ENCODE data around the gene PIKFYVE. TPM values are rescaled to one million over a fixed set of nuclear protein-coding genes. Genes with fewer than 3 reads are reported as not detected.
A peak's percentile ranks its signal among the peaks of the same experiment; 100 is the strongest.
"Not testable (repeated sequence)": the region's sequence is repeated elsewhere in the genome, so short reads cannot be mapped to it uniquely, and the experiment has no call there.

The PIKFYVE gene, protein sequence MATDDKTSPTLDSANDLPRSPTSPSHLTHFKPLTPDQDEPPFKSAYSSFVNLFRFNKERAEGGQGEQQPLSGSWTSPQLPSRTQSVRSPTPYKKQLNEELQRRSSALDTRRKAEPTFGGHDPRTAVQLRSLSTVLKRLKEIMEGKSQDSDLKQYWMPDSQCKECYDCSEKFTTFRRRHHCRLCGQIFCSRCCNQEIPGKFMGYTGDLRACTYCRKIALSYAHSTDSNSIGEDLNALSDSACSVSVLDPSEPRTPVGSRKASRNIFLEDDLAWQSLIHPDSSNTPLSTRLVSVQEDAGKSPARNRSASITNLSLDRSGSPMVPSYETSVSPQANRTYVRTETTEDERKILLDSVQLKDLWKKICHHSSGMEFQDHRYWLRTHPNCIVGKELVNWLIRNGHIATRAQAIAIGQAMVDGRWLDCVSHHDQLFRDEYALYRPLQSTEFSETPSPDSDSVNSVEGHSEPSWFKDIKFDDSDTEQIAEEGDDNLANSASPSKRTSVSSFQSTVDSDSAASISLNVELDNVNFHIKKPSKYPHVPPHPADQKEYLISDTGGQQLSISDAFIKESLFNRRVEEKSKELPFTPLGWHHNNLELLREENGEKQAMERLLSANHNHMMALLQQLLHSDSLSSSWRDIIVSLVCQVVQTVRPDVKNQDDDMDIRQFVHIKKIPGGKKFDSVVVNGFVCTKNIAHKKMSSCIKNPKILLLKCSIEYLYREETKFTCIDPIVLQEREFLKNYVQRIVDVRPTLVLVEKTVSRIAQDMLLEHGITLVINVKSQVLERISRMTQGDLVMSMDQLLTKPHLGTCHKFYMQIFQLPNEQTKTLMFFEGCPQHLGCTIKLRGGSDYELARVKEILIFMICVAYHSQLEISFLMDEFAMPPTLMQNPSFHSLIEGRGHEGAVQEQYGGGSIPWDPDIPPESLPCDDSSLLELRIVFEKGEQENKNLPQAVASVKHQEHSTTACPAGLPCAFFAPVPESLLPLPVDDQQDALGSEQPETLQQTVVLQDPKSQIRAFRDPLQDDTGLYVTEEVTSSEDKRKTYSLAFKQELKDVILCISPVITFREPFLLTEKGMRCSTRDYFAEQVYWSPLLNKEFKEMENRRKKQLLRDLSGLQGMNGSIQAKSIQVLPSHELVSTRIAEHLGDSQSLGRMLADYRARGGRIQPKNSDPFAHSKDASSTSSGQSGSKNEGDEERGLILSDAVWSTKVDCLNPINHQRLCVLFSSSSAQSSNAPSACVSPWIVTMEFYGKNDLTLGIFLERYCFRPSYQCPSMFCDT (N-terminal part only)
- total RNA-seq, result 10 to 100 TPM; 44.5 to 45.8 TPM
- 1 to 10 TPM; 3.3 to 8.3 TPM for polyA plus RNA-seq

DNA sequence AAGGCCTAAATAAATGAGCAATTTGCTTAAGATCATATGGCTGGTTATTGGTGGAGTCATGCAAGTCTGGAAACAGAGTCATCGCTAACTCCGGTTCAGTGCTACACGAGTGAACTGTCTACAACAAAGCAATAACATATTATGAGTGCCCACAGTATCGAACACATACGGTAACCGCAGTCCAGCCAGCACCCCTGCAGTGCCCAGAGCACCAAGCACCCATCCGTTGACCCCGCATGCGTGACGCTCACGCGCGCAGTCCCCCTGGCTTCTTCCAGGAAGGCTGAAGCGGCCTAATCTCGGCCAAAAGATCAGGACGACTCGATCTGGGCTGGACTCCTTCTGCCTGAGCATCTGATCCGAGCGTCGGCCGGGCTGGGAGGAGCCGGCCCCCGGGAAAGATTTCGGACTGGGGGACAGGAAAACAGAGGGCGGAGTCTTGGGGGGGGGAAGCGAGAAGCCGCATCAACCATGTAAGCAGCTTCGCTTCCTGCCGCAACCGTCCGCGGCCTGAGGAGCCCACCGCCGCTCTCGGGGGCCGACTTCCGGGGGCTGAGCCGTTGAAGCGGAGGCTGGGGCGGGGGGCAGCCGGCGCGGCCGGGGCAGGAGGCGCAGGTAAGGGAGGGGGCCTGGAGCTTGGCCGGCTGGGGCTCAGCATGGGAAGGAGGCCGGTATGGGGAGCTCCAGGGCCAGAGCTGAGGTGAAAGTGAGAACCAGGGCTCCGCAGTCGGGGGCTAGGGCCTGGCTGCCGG, at the start of gene PIKFYVE:
PIKFYVE (plus strand) TSS at position 455 of the 752 bp plus-strand sequence. CDS start 5,265 bp downstream, outside the sequence.
- CTCF ChIA-PET (ENCODE audit: partially characterized antibody), result interaction anchor here (0.5 to 12.4 kb wide), 6 partner anchors 12 to 100 kb away, joined by 3 to 138 read pairs (median 4); partner anchors contain the start of gene IDH1
- Histone ChIP-seq H3K4me3 (ENCODE audit: low read length in 2 of 2) (peak within 1 kb of the TSS; percentile 51 to 95), H3K4me1 (ENCODE audit: insufficient read depth, low read length) (peaks cover 46% of the 10 kb centered on the region), H3K27me3 (ENCODE audit: insufficient read depth, low read length) (no peaks in the 10 kb centered on the region), H3K27ac (ENCODE audit: low read depth, low read length) (peak within 1 kb of the TSS; percentile 75), H3K36me3 (ENCODE audit: insufficient read depth, low read length) (no peaks in the 10 kb centered on the region), H3K9me3 (ENCODE audit: control insufficient read depth in 1 of 2, low read length in 2 of 2) (no peaks in the 10 kb centered on the region)
- Mint-ChIP-seq H3K36me3 (peaks cover 3 to 17% of the 10 kb centered on the region in 2 donors), H3K27ac (peak within 1 kb of the TSS; percentile 86 to 97 (median 95)), H3K27me3 (no peaks in the 10 kb centered on the region), H3K9me3 (no peaks in the 10 kb centered on the region), H3K4me3 (peak within 1 kb of the TSS; percentile 92 to 99 (median 96)), H3K4me1 (peaks cover 27 to 60% (median 39%) of the 10 kb centered on the region in 4 donors)
- POLR2A ChIA-PET (ENCODE audit: partially characterized antibody), result interaction anchor here (0.7 to 3.9 kb wide), 8 partner anchors 9 to 1099 kb away, joined by 3 to 94 read pairs (median 5); partner anchors contain the start of genes CCNYL1, CREB1, IDH1 and METTL21A
- peak; percentile 80 to 92 (median 87) for DNase-seq
- intact Hi-C loops (cut with micrococcal nuclease), result loop anchor here (1.0 to 10.0 kb wide), 7 partner anchors 12 to 1736 kb away; partner anchors contain the start of genes CCNYL1, FASTKD2, KLF7 and MDH1B

DNA sequence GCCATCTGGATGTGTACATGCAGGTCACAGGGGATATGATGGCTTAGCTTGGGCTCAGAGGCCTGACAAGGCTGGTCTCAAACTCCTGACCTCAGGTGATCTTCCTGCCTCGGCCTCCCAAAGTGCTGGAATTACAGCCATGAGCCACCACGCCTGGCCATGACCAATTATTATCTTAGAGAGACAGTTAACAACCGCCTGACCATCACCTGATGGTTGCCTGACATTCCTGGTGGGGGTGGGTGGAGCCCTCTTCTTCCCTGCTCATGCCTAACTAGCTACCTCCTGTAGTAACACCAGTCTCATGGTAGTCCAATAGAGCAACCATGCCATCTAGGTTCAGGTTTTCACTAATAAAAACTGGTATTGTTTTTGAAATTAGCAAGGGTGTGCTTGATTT, 44.2 kb upstream of the PIKFYVE start:
- H3K4me1 Mint-ChIP-seq; H3K36me3 ChIP-seq (ENCODE audit: insufficient read depth, low read length); H3K4me3 ChIP-seq (ENCODE audit: low read length in 2 of 2); H3K4me3 Mint-ChIP-seq; DNase-seq; intact Hi-C loops (cut with micrococcal nuclease); H3K27ac ChIP-seq (ENCODE audit: low read depth, low read length); H3K4me1 ChIP-seq (ENCODE audit: insufficient read depth, low read length); H3K27ac Mint-ChIP-seq; H3K27me3 Mint-ChIP-seq; H3K27me3 ChIP-seq (ENCODE audit: insufficient read depth, low read length); H3K36me3 Mint-ChIP-seq; H3K9me3 ChIP-seq (ENCODE audit: control insufficient read depth in 1 of 2, low read length in 2 of 2); POLR2A ChIA-PET (ENCODE audit: partially characterized antibody): not testable (repeated sequence)
- peaks cover 0 to 11% (median 2%) of the 10 kb centered on the region in 8 donors for H3K9me3 Mint-ChIP-seq
- CTCF ChIA-PET (ENCODE audit: partially characterized antibody), result interaction anchor here (1.4 kb wide), 1 partner anchor 16 kb away, joined by 3 read pairs; no protein-coding TSS in a partner anchor

DNA sequence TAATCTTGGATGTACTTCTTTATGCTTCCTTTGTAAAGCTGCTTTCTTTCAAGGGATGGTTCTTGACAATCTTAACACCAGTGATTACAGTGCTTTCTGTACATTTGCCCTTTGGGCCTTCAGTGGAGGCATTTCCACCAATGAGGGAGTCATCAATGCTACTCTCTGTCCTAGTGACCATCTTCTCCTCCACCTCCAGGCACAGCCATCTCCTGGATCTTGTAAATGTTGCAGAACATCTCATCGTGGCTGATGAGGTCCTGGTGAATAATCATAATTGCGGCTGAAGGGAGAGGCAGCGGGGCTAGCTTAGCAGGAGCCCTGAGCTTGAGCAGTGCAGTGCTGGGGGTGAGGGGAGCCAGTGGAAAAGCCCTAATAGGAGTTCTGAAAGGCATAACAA, 43.7 kb upstream of the PIKFYVE start:
- intact Hi-C loops (cut with micrococcal nuclease), result no loop called here
- H3K27ac ChIP-seq (ENCODE audit: low read depth, low read length), result no peak overlapping the region
- no peaks in the 10 kb centered on the region for H3K4me1 ChIP-seq (ENCODE audit: insufficient read depth, low read length)
- no peak for DNase-seq
- H3K36me3 Mint-ChIP-seq, result no peaks in the 10 kb centered on the region
- H3K4me3 Mint-ChIP-seq, result no peak overlapping the region
- peaks cover 0 to 11% (median 2%) of the 10 kb centered on the region in 8 donors for H3K9me3 Mint-ChIP-seq
- H3K27ac Mint-ChIP-seq, result no peak overlapping the region
- POLR2A ChIA-PET (ENCODE audit: partially characterized antibody), result no interaction called here
- H3K36me3 ChIP-seq (ENCODE audit: insufficient read depth, low read length), result no peaks in the 10 kb centered on the region
- CTCF ChIA-PET (ENCODE audit: partially characterized antibody), result interaction anchor here (1.4 kb wide), 1 partner anchor 17 kb away, joined by 3 read pairs; no protein-coding TSS in a partner anchor
- H3K27me3 ChIP-seq (ENCODE audit: insufficient read depth, low read length), result no peaks in the 10 kb centered on the region
- no peaks in the 10 kb centered on the region for H3K4me1 Mint-ChIP-seq
- H3K4me3 ChIP-seq (ENCODE audit: low read length in 2 of 2), result no peak overlapping the region
- H3K9me3 ChIP-seq (ENCODE audit: control insufficient read depth in 1 of 2, low read length in 2 of 2), result no peaks in the 10 kb centered on the region
- H3K27me3 Mint-ChIP-seq, result peaks cover 1 to 7% of the 10 kb centered on the region in 2 donors

DNA sequence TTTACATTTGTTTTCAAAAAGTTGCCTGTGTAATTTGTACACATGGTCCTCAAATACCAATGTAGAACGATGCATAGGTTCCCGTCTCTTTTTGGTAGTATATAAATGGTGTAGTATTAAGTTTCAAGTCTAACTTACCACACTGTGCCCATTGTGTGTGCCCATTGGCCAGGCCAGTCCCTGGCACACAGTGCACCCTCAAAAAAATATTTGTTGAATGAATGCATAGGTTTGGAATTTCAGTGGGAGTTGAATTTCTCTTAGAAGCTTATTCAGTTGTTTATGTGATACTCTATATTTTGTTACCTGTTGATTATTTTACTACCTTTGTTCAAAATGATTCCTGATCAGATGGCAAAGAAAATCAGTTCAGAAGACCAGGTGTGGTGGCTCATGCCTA, 41.3 kb upstream of the PIKFYVE start:
- Mint-ChIP-seq H3K9me3 (peaks cover 0 to 5% (median under 1%) of the 10 kb centered on the region in 8 donors), H3K4me1 (no peaks in the 10 kb centered on the region), H3K27me3 (peaks cover 1 to 6% of the 10 kb centered on the region in 2 donors), H3K27ac (no peak overlapping the region), H3K4me3 (no peak overlapping the region), H3K36me3 (no peaks in the 10 kb centered on the region)
- H3K27ac ChIP-seq (ENCODE audit: low read depth, low read length), result no peak overlapping the region
- H3K36me3 ChIP-seq (ENCODE audit: insufficient read depth, low read length), result no peaks in the 10 kb centered on the region
- intact Hi-C loops (cut with micrococcal nuclease), result no loop called here
- no peak for DNase-seq
- no peaks in the 10 kb centered on the region for H3K27me3 ChIP-seq (ENCODE audit: insufficient read depth, low read length)
- H3K4me3 ChIP-seq (ENCODE audit: low read length in 2 of 2), result no peak overlapping the region
- CTCF ChIA-PET (ENCODE audit: partially characterized antibody), result no interaction called here
- POLR2A ChIA-PET (ENCODE audit: partially characterized antibody), result no interaction called here
- no peaks in the 10 kb centered on the region for H3K9me3 ChIP-seq (ENCODE audit: control insufficient read depth in 1 of 2, low read length in 2 of 2)
- no peaks in the 10 kb centered on the region for H3K4me1 ChIP-seq (ENCODE audit: insufficient read depth, low read length)

DNA sequence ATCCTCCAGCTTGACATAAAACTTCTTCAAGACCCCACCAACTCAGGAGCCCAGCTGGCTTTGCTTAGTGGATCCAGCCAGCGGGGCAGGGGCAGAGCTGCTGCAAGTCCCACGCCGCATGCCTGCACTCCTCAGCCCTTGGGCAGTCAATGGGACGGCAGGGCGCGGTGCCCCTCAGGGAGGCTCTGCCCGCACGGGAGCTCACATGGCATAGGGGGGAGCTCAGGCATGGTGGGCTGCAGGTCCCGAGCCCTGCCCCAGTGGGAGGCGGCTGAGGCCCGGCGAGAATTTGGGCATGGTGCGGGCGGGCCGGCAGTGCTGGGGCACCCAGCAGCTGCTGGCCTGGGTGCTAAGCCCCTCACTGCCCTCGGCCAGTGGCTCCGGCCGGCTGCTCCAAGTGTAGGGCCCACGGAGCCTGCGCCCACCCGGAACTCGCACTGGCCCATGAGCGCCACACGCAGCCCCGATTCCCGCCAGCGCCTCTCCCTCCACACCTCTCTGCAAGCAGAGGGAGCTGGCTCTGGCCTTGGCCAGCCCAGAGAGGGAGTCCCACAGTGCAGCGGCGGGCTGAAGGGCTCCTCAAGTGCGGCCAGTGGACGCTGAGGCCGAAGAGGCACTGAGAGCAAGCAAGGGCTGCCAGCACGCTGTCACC, 38.3 kb upstream of the PIKFYVE start:
- Mint-ChIP-seq H3K27ac (no peak overlapping the region), H3K9me3 (peaks cover 0 to 22% (median 14%) of the 10 kb centered on the region in 8 donors), H3K4me3 (no peak overlapping the region), H3K4me1 (no peaks in the 10 kb centered on the region), H3K27me3 (peaks cover 1 to 4% of the 10 kb centered on the region in 2 donors), H3K36me3 (peaks cover 3 to 5% of the 10 kb centered on the region in 2 donors)
- no peak for DNase-seq
- Histone ChIP-seq H3K9me3 (ENCODE audit: control insufficient read depth in 1 of 2, low read length in 2 of 2) (peaks cover 0 to 3% of the 10 kb centered on the region in 2 donors), H3K27me3 (ENCODE audit: insufficient read depth, low read length) (no peaks in the 10 kb centered on the region), H3K4me3 (ENCODE audit: low read length in 2 of 2) (no peak overlapping the region), H3K36me3 (ENCODE audit: insufficient read depth, low read length) (no peaks in the 10 kb centered on the region), H3K27ac (ENCODE audit: low read depth, low read length) (no peak overlapping the region), H3K4me1 (ENCODE audit: insufficient read depth, low read length) (no peaks in the 10 kb centered on the region)
- intact Hi-C loops (cut with micrococcal nuclease), result no loop called here
- ChIA-PET POLR2A (ENCODE audit: partially characterized antibody) (no interaction called here), CTCF (ENCODE audit: partially characterized antibody) (interaction anchor here (1.0 to 1.1 kb wide), 2 partner anchors 52 to 53 kb away, joined by 3 read pairs; no protein-coding TSS in a partner anchor)

DNA sequence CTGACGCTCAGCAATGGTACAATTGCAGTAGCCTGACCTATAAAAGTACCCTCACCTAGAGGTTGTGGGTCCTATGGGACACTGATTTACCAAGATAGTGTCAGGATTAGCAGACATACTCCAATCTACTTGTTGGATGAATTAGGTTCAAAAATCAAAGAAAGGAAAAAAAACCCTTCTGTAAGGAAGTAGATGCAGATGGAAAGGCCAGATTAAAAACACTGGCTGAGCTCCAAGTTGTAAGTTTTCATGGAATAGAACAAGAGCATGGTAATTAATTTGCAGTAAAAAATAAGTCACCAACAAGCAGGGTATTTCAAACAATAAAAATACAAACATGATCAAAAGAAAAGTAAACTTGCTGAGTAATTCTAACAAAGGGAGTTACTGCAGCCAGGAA, 37.6 kb upstream of the PIKFYVE start:
- H3K4me1 Mint-ChIP-seq, result no peaks in the 10 kb centered on the region
- Histone ChIP-seq H3K36me3 (ENCODE audit: insufficient read depth, low read length) (no peaks in the 10 kb centered on the region), H3K27me3 (ENCODE audit: insufficient read depth, low read length) (no peaks in the 10 kb centered on the region)

More for the DNA sequence above, 37.6 kb upstream of the PIKFYVE start:
- DNase-seq, result no peak
- no peaks in the 10 kb centered on the region for H3K4me1 ChIP-seq (ENCODE audit: insufficient read depth, low read length)
- Mint-ChIP-seq H3K4me3 (no peak overlapping the region), H3K27ac (no peak overlapping the region), H3K9me3 (peaks cover 0 to 22% (median 14%) of the 10 kb centered on the region in 8 donors), H3K36me3 (peaks cover 3 to 5% of the 10 kb centered on the region in 2 donors), H3K27me3 (peaks cover 1 to 4% of the 10 kb centered on the region in 2 donors)
- CTCF ChIA-PET (ENCODE audit: partially characterized antibody), result interaction anchor here (1.0 kb wide), 1 partner anchor 53 kb away, joined by 3 read pairs; no protein-coding TSS in a partner anchor
- no peak overlapping the region for H3K4me3 ChIP-seq (ENCODE audit: low read length in 2 of 2)
- intact Hi-C loops (cut with micrococcal nuclease), result no loop called here
- peaks cover 0 to 3% of the 10 kb centered on the region in 2 donors for H3K9me3 ChIP-seq (ENCODE audit: control insufficient read depth in 1 of 2, low read length in 2 of 2)
- POLR2A ChIA-PET (ENCODE audit: partially characterized antibody), result no interaction called here
- no peak overlapping the region for H3K27ac ChIP-seq (ENCODE audit: low read depth, low read length)

All from CD4-positive, alpha-beta memory T cell (primary cell).